Subcutaneous abdominal adipose tissue (tissue), 5 donors: ENCODE results near the gene TNFRSF9.

Source experiments
- H3K27ac ChIP-seq: one replicate; pipeline ENCODE4 v1.7.0; 2013; ENCODE audit warnings: low read depth, mild to moderate bottlenecking, inconsistent platforms, low read length, moderate library complexity
- H3K27me3 ChIP-seq, 5 donors: one replicate each; pipeline ENCODE4 v1.7.0; 2013; ENCODE audit warnings: low read length in 5 of 5, inconsistent platforms in 1 of 5; ENCODE audit not compliant: control insufficient read depth in 5 of 5, insufficient read depth in 4 of 5
- H3K36me3 ChIP-seq, 5 donors: one replicate each; pipeline ENCODE4 v1.7.0; 2013; ENCODE audit warnings: low read length in 5 of 5; ENCODE audit not compliant: control insufficient read depth in 5 of 5, insufficient read depth in 5 of 5
- H3K4me1 ChIP-seq, 5 donors: one replicate each; pipeline ENCODE4 v1.7.0; 2013; ENCODE audit warnings: low read length in 5 of 5, mild to moderate bottlenecking in 3 of 5, moderate library complexity in 1 of 5; ENCODE audit not compliant: control insufficient read depth in 5 of 5, insufficient read depth in 5 of 5
- H3K4me3 ChIP-seq, 5 donors: one replicate each; pipeline ENCODE4 v1.7.0; 2013; ENCODE audit warnings: low read length in 5 of 5, low read depth in 1 of 5
- H3K9ac ChIP-seq, 5 donors: one replicate each; pipeline ENCODE4 v1.7.0; 2013; ENCODE audit warnings: low read length in 5 of 5, mild to moderate bottlenecking in 4 of 5, moderate library complexity in 3 of 5
- H3K9me3 ChIP-seq, 5 donors: one replicate each; pipeline ENCODE4 v1.7.0; 2013; ENCODE audit warnings: low read length in 5 of 5; ENCODE audit not compliant: control insufficient read depth in 5 of 5
- donor health status: healthy.
- donor health status: healthy.
- donor health status: healthy.
- donor health status: healthy.
- donor health status: healthy.

Gene TNFRSF9

DNA sequence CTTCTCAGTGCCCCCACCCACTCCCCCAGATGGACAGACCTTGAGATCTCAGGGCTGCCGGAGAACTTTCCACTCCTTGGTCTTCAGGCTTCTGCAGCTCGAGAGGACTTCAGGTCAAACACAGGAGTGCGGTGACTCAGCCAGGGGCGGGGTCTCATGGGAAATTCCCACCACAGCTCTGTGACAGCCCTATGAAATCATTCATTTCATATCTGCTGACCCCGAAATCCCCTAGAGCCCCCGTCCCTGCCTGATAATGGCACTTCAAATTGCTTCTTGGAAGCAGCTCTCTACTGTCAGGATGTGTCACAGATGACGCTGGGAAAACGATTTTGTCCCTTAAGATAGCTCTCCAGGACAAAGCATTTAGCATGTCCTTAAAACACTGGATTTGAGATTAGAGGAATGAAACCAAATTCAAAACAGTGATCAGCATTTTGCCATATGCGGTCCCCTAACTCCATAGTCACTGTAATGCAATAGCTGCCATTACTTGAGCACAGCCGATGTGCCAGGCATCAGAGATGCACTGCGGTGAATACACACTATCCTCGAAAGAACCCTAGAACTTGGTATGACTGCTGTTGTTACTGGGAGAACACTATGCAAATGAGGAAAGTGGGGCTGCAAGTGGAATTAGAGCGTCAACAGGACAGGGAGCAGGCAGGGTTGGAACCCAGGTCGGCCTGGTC lies at the start of gene TNFRSF9:
TNFRSF9 (minus strand) TSS at position 95 of the 692 bp plus-strand sequence. CDS start 845 bp downstream, outside the sequence.
- Histone ChIP-seq H3K27me3 (peaks cover 0 to 30% (median 4%) of the 10 kb centered on the region in 5 donors), H3K36me3 (no peaks in the 10 kb centered on the region), H3K9me3 (no peaks in the 10 kb centered on the region), H3K4me1 (peaks cover 0 to 23% (median 12%) of the 10 kb centered on the region in 5 donors), H3K27ac (no peak within 1 kb of the TSS), H3K4me3 (no peak within 1 kb of the TSS), H3K9ac (no peak within 1 kb of the TSS)

DNA sequence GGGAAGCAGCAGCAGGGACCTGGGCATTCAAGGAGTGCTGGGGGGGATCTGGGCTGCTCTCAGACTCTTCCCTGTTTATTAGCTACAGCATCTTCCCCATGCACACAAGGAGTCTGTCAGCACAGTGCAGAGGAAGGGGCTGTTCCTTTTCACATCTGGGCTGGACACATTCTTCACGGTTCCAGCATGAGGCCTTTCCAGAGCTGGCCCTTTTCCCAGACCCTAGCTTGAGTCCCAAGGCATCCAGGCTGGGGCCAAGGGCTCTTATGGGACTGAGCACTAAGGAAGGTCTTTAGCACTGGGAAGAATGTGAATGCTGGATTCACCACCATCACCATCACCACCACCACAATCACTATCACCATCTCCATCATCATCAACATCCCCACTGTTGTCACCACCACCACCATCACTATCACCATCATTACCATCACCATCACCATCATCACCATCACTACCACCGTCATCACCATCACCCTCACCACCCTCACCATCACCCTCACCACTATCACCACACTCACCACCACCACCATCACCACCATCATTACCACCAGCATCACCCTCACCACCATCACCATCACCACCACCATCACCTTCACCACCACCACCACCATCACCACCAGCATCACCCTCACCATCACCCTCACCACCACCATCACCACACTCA lies 49.3 kb upstream of the TNFRSF9 start:
- peaks cover 0 to 6% (median 0%) of the 10 kb centered on the region in 5 donors for H3K4me1 ChIP-seq
- no peak overlapping the region for H3K27ac ChIP-seq
- H3K4me3 ChIP-seq: no peak overlapping the region
- H3K9ac ChIP-seq: no peak overlapping the region
- no peaks in the 10 kb centered on the region for H3K27me3 ChIP-seq
- no peaks in the 10 kb centered on the region for H3K9me3 ChIP-seq
- peaks cover 4 to 37% (median 29%) of the 10 kb centered on the region in 5 donors for H3K36me3 ChIP-seq

DNA sequence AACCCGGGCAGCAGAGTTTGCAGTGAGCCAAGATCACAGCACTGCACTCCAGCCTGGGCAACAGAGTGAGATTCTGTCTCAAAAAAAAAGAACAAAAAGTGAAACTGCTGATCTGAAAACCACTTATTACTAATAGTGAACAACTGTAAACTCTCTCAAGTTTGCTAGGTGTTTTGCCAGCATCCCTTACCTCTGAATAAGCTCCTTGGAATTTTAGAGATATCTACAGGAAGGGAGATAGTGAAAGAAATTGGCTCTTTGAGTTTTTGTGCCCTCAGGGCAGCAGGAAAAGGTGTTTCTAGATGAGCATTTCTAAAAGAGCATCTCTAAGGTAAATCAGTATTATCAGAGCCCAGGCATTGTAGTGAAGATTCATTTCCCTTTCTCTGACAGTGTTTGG lies 47.9 kb upstream of the TNFRSF9 start:
- no peak overlapping the region for H3K4me3 ChIP-seq
- H3K9ac ChIP-seq: no peak overlapping the region
- no peaks in the 10 kb centered on the region for H3K27me3 ChIP-seq
- H3K4me1 ChIP-seq: peaks cover 0 to 6% (median 0%) of the 10 kb centered on the region in 5 donors
- no peaks in the 10 kb centered on the region for H3K9me3 ChIP-seq
- H3K36me3 ChIP-seq: peaks cover 5 to 50% (median 42%) of the 10 kb centered on the region in 5 donors
- no peak overlapping the region for H3K27ac ChIP-seq

- Histone ChIP-seq H3K9me3 (no peaks in the 10 kb centered on the region), H3K27ac (no peak overlapping the region), H3K4me3 (no peak overlapping the region), H3K4me1 (peaks cover under 1 to 7% (median 3%) of the 10 kb centered on the region in 5 donors), H3K27me3 (no peaks in the 10 kb centered on the region), H3K36me3 (peaks cover 5 to 58% (median 49%) of the 10 kb centered on the region in 5 donors), H3K9ac (no peak overlapping the region)
Observed at GRCh38 chr1:7987528-7987927, 46.9 kb upstream of the TNFRSF9 start.

- no peak overlapping the region for H3K9ac ChIP-seq
- H3K4me3 ChIP-seq: no peak overlapping the region
- H3K36me3 ChIP-seq: peaks cover 5 to 63% (median 54%) of the 10 kb centered on the region in 5 donors
- H3K4me1 ChIP-seq: peaks cover 2 to 9% (median 6%) of the 10 kb centered on the region in 5 donors
- H3K9me3 ChIP-seq: no peaks in the 10 kb centered on the region
- H3K27ac ChIP-seq: no peak overlapping the region
- no peaks in the 10 kb centered on the region for H3K27me3 ChIP-seq
Observed at GRCh38 chr1:7985851-7986612, 45.4 kb upstream of the TNFRSF9 start.

GRCh38 chr1:7984811-7985210 lies 44.2 kb upstream of the TNFRSF9 start:
- Histone ChIP-seq H3K27ac (no peak overlapping the region), H3K9me3 (no peaks in the 10 kb centered on the region), H3K27me3 (no peaks in the 10 kb centered on the region), H3K9ac (no peak overlapping the region), H3K4me1 (peaks cover 2 to 9% (median 4%) of the 10 kb centered on the region in 5 donors), H3K4me3 (no peak overlapping the region), H3K36me3 (peaks cover 5 to 68% (median 56%) of the 10 kb centered on the region in 5 donors)

GRCh38 chr1:7983086-7983778 lies 42.6 kb upstream of the TNFRSF9 start:
- Histone ChIP-seq H3K27ac (no peak overlapping the region), H3K9me3 (no peaks in the 10 kb centered on the region), H3K9ac (no peak overlapping the region), H3K27me3 (no peaks in the 10 kb centered on the region), H3K4me1 (peaks cover 2 to 7% (median 3%) of the 10 kb centered on the region in 5 donors), H3K36me3 (peaks cover 8 to 82% (median 69%) of the 10 kb centered on the region in 5 donors), H3K4me3 (no peak overlapping the region)

DNA sequence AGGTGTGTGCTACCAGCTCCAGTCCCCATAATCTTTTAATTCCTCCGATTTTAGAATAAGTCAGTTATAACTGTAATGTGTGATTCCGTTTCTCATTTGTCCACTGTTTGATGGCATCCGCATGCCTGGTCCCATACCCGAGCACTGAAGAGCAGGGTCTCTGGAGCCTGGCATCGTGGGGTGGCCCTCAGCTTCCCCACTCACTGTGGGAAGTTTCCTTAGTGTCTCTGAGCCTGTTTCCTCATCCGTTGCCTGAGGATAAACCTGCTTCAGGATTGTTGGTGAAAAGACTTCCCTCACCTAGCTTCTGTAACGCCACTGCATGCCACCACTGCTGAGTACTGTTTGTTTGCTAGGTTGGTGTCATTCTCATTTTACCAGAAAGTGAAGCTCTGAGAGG lies 40.3 kb upstream of the TNFRSF9 start:
- Histone ChIP-seq H3K9me3 (no peaks in the 10 kb centered on the region), H3K27ac (no peak overlapping the region), H3K36me3 (peaks cover 11 to 81% (median 72%) of the 10 kb centered on the region in 5 donors)

GRCh38 chr1:7975212-7975865 lies 34.7 kb upstream of the TNFRSF9 start:
- H3K9ac ChIP-seq: no peak overlapping the region
- H3K9me3 ChIP-seq: no peaks in the 10 kb centered on the region
- no peak overlapping the region for H3K27ac ChIP-seq
- peaks cover 0 to 10% (median 10%) of the 10 kb centered on the region in 5 donors for H3K4me1 ChIP-seq
- peaks cover 12 to 70% (median 55%) of the 10 kb centered on the region in 5 donors for H3K36me3 ChIP-seq
- H3K27me3 ChIP-seq: no peaks in the 10 kb centered on the region
- H3K4me3 ChIP-seq: no peak overlapping the region

More for the DNA sequence above, 40.3 kb upstream of the TNFRSF9 start:
- peaks cover 2 to 7% (median 3%) of the 10 kb centered on the region in 5 donors for H3K4me1 ChIP-seq
- no peak overlapping the region for H3K4me3 ChIP-seq
- H3K9ac ChIP-seq: no peak overlapping the region
- H3K27me3 ChIP-seq: no peaks in the 10 kb centered on the region
